Body of pancreas (tissue), 4 donors: ENCODE data around the gene KRTAP10-1.

ENCODE experiments used
- CTCF ChIP-seq, 7 experiments: fragments of 450-650 bp in 4 of 7; fragments of 200-600 bp in 3 of 7; sonication (generic) in 3 of 7; IDR thresholded peaks; one replicate each; pipeline ENCODE4 v1.5.1; 2016 to 2019; ENCODE audit warnings: antibody characterized with exemption in 7 of 7
- POLR2A ChIP-seq, 3 donors: fragments of 450-650 bp; IDR thresholded peaks; one replicate each; pipeline ENCODE4 v1.6.1; 2016; ENCODE audit warnings: antibody characterized with exemption in 3 of 3, mild to moderate bottlenecking in 2 of 3

GRCh38 chr21:44515359-44516165 is 24.4 kb downstream of the KRTAP10-1 start:
- TF ChIP-seq POLR2A (IDR thresholded peaks at IDR 0.05) = no peak
- TF ChIP-seq CTCF (IDR thresholded peaks at IDR 0.05) = no peak
